Glomerular visceral epithelial cell (primary cell): ENCODE results near the gene MGAT4B.
"Not testable (repeated sequence)": the region's sequence is repeated elsewhere in the genome, so short reads cannot be mapped to it uniquely, and the experiment has no call there.

Experiments used
- DNase-seq: peaks from one replicate; pipeline ENCODE4 v3.0.0-alpha.2; 2016; ENCODE audit errors: extremely low spot score

MGAT4B gene

GRCh38 chr5:179806250-179807048, at the start of gene MGAT4B:
TSS of gene MGAT4B (minus strand) at chr5:179806866. CDS start at chr5:179806583, 283 bp downstream.
- DNase-seq = peak; percentile 85

GRCh38 chr5:179854356-179854755, 47.7 kb upstream of the MGAT4B start:
- no peak for DNase-seq

GRCh38 chr5:179852993-179853547, 46.4 kb upstream of the MGAT4B start:
- DNase-seq = no peak

DNA sequence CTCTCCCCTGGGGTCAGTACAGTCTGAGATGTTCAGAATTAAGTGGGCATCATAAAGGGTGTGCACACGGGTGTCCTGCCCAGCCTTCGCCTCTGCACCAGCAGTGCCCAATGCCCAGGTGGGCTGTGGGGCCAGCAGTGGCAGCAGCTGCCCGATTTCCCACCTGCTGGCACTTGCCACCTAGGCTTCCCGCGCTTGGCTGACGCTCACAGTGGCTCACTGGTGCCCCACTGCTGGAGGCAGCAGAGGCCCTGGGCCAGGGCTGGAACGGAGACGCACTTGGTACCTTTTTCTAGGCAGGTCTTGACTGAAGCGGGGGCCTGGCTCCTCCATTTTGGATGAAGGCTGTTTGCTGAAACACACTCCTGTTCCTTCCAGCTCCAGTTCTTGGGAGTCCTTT, 35.0 kb upstream of the MGAT4B start:
- no peak for DNase-seq

DNA sequence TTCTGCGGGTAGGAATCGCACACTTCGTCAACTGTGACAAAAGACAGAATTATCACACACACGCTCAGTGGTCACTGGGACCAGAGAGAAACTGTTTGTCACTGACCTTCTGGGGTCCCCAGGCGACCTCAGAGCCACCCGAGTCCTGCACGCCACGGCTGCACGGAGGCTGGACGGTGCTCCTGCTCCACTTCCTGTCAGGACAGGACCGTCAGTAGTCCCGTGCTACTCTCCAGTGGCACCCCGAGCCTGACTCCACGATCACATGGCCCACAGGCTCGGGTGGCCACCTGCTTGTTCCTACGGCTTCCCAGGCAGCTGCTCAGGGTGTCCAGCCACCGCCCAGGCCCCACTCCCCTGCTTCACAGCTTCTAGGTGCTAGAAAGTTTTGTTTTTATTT, 34.1 kb upstream of the MGAT4B start:
- DNase-seq = no peak

- DNase-seq = no peak
Measured at GRCh38 chr5:179840321-179840720, 33.7 kb upstream of the MGAT4B start.

DNA sequence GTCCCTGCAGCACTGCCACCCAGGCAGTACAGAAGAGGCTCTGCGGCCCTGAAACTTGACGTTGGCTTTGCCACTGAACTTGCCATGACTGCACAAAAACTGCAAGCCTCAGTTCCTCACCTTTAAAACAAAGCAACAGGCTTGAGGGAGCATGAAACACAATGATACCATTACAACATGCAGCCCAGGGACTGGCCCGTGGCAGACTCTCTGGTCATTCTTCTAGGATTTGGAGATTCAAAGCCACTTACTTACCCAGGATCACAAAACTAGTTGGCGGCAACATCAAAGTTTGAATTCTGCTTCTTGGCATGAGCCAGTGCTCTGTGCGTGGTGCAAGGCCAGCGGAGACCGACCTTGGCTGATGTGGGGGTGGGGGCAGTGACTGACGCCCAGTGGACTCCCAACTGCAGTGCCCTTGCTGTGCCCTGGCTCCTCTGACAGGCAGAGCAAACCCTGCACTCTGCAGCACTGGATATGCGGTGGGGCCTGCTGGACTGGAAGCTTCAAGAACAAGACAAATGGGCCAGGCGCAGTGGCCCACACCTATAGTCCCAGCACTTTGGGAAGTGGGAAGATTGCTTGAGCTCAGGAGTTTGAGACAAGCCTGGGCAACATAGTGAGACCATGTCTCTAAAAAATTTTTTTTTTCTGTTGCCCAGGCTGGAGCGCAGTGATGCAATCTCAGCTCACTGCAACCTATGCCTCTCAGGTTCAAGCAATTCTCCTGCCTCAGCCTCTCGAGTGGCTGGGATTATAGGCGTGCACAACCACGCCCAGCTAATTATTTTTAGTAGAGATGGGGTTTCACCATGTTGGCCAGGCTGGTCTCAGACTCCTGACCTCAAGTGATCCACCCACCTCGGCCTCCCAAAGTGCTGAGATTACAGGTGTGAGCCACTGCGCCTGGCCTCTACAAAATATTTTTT, 32.9 kb upstream of the MGAT4B start:
- no peak for DNase-seq

DNA sequence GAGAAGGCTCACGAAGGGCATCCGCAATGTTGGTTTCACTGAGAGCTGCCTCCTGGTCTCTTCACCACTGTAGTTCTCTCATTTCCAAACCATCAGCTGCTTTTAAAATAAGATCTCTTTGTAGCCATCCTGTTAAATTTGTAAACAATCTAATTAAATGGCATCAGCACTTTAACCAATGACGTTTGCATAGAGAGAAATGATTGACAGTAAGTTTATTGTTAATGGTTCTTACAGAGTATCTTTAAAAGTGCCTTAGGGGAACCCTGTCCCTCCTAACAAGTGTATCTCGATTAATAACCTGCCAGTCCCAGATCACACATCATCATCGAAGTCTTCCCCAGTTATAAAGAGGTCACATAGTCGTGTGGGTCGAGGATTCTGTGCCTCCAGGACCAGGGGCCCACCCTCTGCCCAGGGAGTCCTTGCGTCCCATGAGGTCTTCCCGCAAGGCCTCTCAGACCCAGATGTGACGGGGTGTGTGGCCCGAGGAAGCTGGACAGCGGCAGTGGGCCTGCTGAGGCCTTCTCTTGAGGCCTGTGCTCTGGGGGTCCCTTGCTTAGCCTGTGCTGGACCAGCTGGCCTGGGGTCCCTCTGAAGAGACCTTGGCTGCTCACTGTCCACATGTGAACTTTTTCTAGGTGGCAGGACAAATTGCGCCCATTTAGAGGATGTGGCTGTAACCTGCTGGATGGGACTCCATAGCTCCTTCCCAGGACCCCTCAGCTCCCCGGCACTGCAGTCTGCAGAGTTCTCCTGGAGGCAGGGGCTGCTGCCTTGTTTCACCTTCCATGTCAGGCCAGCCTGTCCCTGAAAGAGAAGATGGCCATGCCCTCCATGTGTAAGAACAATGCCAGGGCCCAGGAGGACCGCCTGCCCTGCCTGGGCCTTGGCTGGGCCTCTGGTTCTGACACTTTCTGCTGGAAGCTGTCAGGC, 30.7 kb upstream of the MGAT4B start:
- no peak for DNase-seq

GRCh38 chr5:179836225-179837019, 29.8 kb upstream of the MGAT4B start:
- peak; percentile 56 for DNase-seq

GRCh38 chr5:179834871-179835270, 28.2 kb upstream of the MGAT4B start:
- not testable (repeated sequence) for DNase-seq

GRCh38 chr5:179834120-179834519, 27.5 kb upstream of the MGAT4B start:
- no peak for DNase-seq

DNA sequence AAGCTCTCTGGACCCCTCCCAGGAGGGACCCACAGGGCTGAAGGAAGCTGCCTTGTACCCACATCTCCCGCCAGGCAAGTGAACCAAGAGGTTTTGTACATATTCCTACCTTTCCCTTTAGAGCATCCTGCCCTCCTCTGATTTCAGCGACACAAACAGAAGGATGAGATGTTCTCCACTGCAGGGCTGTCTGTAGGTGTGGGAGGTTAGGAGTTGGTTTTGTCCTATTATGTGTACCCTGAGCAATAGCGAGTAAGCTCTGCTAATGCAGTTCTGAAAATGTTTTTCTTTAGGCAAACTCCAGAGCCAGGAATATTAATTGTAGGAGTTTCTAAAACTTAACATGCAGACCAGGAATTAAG, 27.0 kb upstream of the MGAT4B start:
- DNase-seq = no peak

GRCh38 chr5:179833056-179833708, 26.5 kb upstream of the MGAT4B start:
- DNase-seq = no peak

DNA sequence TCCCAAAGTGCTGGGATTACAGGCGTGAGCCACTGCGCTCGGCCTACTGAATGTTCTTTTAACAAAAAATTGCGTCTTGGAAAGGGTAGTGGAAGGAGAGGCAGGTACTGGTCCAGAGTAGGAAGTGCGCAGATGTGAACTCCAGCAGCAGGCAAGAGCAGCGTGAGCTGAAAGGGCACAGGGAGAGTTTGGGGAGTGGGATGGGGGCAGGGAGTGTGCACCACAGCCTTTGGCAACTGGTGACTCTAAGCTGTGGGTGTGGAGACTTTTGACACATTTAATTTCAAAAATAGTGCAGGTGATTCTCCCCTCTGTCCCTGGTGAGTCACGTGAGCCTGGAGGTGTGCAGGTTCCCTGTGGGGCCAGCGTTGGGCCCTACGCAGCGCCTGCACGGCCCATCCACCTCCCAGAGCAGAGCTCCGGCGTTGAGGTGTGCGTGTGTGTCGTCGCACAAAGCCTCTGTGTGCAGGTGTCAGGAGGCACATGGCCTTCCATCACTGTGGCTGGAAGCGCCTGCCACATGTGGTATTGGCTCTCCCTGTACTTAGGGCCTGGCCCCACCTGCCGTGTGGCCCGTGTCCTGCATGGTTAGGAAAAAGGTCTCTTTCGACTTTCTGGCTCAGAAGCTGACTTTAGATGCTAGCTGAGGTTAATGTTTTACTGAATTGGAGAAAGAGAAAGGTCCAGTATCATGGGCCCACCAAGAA, 25.5 kb upstream of the MGAT4B start:
- DNase-seq = no peak

- no peak for DNase-seq
Measured at GRCh38 chr5:179830818-179831468, 24.3 kb upstream of the MGAT4B start.

GRCh38 chr5:179829732-179830435, 23.2 kb upstream of the MGAT4B start:
- DNase-seq = no peak

- DNase-seq = no peak
Measured at GRCh38 chr5:179828756-179829421, 22.2 kb upstream of the MGAT4B start.

GRCh38 chr5:179827680-179828079, 21.0 kb upstream of the MGAT4B start:
- peak; percentile 61 for DNase-seq
